Colon (tissue), 2 donors: Measurements from ENCODE around the gene IDE.
"Not testable (repeated sequence)": the region's sequence is repeated elsewhere in the genome, so short reads cannot be mapped to it uniquely, and the experiment has no call there.

Experiments used
- FAIRE-seq: peaks from 2 replicates; lab custom pipeline; 2012; peaks lifted over from hg19 to GRCh38; lab: Jason Lieb, UNC
- donor health status: control.
- donor health status: control.

The IDE gene

DNA sequence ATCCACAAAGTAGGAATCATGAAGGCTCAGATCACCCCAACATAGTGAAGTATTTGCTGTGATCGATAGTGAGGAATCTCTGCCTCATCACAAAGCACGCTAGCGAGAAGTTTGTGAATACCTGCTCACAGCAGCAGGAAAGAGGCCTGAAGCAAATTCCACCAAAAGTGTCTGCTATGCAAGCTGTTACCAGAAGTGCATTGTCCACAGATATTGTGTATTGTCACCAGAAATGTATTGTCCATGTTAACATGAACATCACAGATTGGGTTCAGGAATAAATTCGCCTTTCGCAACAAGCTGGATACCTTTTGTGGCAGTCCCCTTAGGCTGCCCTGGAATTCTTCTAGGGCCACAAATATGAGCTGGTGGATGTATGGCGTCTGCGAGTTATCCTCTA, 155.0 kb downstream of the IDE start:
- no peak for FAIRE-seq

DNA sequence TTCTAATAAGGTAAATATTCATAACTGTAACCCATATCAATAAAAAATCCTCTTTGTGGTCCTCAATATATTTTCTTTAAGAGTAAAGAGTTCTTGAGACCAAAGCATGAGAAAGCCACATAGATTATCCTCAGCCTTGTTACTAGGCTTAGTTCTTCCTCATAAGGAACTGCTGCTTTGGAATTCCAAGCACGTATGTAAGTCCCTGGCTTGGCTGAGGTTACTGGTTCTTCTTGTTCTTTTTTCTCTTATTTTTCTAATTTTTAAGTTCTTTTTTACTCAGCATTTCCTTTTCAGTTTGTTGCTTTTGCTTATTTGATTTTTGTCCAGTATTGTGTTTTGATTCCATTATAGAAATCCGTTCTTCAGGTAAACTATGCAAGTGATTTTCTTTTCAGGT, 155.7 kb downstream of the IDE start:
- no peak for FAIRE-seq

DNA sequence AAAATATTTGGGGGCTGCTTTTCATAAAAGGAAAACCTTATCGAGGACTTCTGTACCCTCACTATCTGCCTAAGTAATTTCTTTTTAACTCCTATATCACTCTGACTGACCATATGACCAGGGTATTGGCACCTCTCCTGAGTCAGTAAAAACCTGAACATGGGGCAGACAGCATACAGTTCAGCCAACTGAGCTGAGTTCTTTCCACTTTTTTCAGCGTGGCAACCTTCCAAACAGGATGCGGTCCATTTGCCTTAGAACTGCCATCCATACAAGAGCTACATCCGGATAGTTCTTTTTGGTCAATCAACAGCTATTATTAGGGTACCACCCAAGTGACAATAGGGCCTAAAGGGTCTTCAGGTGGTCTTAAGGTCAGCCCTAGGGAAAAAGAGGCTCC, 160.4 kb downstream of the IDE start:
- FAIRE-seq = no peak

DNA sequence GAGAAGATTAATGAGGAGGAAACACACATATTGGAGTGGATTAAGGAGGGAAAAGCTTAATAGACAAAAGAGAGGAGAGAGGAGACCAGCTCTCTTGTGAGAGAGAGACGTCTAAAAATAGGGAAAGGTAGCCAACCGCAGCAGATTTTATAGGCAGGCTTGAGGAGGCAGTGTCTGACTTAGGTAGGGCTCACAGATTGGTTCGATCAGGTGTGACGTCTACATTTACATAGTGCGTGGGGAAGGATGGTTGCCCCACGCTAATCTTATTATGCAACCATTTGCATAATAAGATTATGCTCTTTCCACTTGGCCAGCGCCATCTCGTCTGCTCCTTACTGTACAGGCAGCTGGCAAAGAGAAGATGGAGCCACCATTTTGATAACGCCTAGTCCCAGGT, 160.9 kb downstream of the IDE start:
- FAIRE-seq = no peak

DNA sequence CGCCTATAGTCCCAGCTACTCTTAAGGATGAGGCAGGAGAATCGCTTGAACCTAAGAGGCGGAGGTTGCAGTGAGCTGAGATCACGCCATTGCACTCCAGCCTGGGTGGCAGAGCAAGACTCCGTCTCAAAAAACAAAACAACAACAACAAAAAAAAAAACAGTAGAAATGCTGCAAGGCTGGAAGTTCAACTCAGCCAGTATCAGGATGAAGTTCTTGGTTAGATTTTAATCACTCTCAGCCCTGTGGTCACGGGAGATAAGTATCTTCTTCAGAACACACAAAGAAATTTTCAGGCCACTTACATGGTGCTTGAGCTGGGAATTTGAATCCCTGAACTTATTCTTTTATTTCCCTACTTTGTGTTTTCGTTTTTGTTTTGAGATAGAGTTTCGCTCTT, 162.5 kb downstream of the IDE start:
- FAIRE-seq = no peak

DNA sequence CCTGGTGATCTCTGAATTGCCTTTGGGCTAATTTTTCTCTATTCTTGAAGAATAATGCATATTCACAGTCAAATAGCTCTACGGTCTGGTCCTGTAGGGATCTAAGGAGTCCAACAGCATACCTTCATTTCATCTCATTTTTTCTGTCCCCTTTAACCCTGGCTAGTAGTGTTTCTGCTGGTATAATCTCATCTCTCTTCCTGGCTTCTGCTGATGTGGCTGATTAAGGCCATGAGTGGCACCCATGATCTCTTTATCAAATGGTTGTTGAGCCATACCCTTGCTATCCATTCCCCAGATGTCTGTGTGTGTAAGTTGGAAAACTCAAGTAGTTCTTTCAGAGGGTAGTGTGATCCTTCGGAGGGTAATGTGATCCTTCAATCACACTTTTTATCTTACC, 163.4 kb downstream of the IDE start:
- no peak for FAIRE-seq

DNA sequence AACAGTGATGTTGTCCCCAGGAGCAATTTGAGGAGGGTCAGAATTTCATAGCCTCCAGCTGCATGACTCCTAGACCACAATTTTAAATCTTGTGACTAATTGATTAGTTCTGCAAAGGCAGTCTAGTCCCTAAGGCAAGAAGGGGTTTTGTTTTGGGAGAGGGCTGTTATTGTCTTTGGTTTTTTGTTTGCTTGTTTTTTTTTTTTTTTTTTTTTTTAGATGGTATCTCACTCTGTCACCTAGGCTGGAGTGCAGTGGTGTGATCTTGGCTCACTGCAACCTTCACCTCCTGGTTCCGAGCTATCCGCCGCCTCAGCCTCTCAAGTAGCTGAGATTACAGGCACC, 165.9 kb downstream of the IDE start:
- FAIRE-seq = no peak

DNA sequence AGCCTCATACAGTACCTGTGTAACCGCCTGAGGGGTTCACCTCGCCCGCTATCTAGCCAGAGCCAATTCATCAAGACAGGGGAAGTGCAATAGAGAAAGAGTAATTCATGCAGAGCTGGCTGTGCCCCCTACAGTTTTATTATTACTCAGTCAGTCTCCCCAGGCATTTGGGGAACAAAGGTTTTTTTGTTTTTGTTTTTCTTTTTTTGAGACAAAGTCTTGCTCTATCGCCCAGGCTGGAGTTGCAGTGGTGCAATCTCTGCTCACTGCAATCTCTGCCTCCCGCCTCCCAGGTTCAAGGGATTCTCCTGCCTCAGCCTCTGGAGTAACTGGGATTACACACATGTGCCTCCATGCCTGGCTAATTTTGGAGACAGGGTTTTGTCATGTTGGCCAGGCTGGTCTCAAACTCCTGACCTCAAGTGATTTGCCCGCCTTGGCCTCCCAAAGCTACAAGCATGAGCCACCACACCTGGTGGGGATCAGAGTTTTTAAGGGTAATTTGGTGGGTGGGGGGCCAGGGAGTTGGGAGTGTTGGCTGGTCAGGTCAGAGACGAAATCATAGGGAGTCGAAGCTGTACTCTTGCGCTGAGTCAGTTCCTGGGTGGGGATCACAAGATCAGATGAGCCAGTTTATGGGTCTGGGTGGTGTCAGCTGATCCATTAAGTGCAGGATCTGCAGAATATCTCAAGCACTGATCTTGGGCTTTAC, 166.4 kb downstream of the IDE start:
- FAIRE-seq = no peak

DNA sequence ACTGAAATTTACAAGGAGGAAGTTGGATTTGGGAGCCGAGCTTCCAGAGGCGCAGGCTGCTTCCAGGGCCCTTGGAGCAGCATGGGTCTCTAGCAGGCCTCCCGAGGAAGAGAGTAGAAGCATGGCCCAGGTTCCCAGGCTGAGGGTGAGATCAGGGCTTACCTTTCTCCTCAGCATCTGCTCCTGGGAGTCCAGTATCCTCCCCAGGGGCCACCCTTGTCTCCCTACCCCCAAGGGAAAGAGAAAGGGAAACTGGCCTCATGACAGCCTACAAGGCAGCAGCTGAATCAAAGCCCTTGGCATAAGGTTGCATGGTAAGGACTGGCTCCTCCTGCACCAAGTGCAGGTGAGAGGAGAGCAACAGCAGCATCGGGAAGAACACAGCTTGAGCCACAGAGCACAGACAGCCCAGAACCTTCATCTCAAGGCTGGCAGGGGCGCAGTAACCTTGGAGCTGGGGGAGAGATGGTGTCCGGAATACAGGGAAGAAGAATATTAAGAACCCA, 168.4 kb downstream of the IDE start:
- no peak for FAIRE-seq

DNA sequence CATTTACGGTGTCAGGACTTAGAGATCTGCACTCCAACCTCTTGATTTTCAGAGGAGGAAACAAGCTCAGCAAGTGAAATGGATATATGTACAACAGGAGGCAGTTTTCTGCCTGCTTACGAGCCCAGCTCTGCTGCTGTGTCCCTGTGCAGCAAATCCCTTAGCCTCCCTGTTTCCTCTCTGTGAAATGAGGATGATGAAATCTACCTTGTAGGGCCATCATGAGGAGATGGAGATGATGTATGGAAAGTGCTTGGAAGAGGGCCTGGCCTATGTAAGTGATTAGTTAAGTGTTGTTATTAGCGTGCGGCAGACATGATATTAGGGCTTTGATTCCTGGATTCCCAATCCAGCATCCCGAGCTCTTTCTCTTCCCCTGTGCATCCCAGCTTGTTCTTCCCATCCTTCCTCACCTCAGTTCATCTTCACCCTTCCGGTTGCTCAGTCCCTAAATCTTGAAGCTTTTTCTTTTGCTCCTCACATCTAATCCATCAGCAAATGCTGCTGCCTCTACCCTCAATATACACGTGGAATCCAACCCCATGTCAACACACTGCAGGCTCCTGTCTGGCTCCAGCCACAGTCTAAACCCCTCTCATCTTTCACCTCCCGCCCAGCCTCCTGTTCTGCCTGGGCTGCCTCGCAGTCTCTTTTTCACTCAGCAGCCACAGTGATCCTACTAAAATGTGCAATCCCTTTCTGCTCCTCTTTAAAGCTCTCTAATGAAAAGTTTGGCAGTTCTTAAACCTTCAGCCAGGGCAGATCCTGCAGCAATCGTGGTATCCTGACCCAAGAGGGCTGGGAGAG, 169.1 kb downstream of the IDE start:
- FAIRE-seq = no peak

DNA sequence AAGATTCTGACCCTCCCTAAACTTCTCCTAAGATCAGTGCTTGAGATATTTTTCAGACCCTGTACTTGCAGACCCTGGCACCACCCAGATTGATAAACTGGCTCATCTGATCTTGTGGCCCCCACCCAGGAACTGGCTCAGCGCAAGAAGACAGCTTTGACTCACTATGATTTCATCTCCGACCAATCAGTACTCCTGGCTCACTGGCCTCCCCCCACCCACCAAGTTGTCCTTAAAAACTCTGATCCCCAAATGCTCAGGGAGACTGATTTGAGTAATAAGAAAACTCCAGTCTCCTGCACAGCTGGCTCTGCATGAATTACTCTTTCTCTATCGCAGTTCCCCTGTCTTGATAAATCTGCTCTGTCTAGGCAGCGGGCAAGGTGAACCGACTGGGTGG, 171.7 kb downstream of the IDE start:
- not testable (repeated sequence) for FAIRE-seq
